GM12878 (cell line): ENCODE data around the gene CAMTA1. TPM values are rescaled to one million over a fixed set of nuclear protein-coding genes. Genes with fewer than 3 reads are reported as not detected.

Experiments used
- CBFB ChIP-seq: IDR thresholded peaks from 2 replicates; pipeline ENCODE4 v1.6.1; 2016; ENCODE audit warnings: antibody characterized with exemption, low read depth
- CEBPZ ChIP-seq: fragments of 150-350 bp; IDR thresholded peaks from 2 replicates; pipeline ENCODE4 v1.6.1; 2016; ENCODE audit warnings: low read depth, low read length
- CHD4 ChIP-seq: fragments of 200-600 bp; sonication (generic); IDR thresholded peaks from 2 replicates; pipeline ENCODE4 v1.6.1; 2016; ENCODE audit warnings: mild to moderate bottlenecking
- CREB1 ChIP-seq: IDR thresholded peaks from 2 replicates; pipeline ENCODE4 v1.6.1; 2012; ENCODE audit warnings: low read depth, mild to moderate bottlenecking, inconsistent platforms
- EED ChIP-seq: sonication (generic); IDR thresholded peaks from 2 replicates; pipeline ENCODE4 v1.6.1; 2016; ENCODE audit warnings: antibody characterized with exemption, low read depth
- IRF4 ChIP-seq: IDR thresholded peaks from 2 replicates; pipeline ENCODE4 v1.6.1; 2011; ENCODE audit warnings: low read depth, low read length
- LARP7 ChIP-seq: fragments of 450-650 bp; IDR thresholded peaks from 2 replicates; pipeline ENCODE4 v1.6.1; 2017; ENCODE audit warnings: mild to moderate bottlenecking
- MAX ChIP-seq: IDR thresholded peaks from 2 replicates; pipeline ENCODE4 v1.6.1; 2012; ENCODE audit warnings: low read depth, low read length, improper control_type of control experiment
- MEF2B ChIP-seq: fragments of 450-650 bp; IDR thresholded peaks from 2 replicates; pipeline ENCODE4 v1.6.1; 2018; ENCODE audit warnings: mild to moderate bottlenecking, moderate library complexity; ENCODE audit not compliant: partially characterized antibody, poor library complexity, severe bottlenecking
- MTA2 ChIP-seq: fragments of 450-650 bp; IDR thresholded peaks from 2 replicates; pipeline ENCODE4 v1.6.1; 2016; ENCODE audit warnings: low read depth, mild to moderate bottlenecking, moderate library complexity
- NFXL1 ChIP-seq: fragments of 450-650 bp; IDR thresholded peaks from 2 replicates; pipeline ENCODE4 v1.6.1; 2017; ENCODE audit warnings: antibody characterized with exemption, mild to moderate bottlenecking, borderline replicate concordance
- NFYB ChIP-seq: IDR thresholded peaks from 2 replicates; pipeline ENCODE4 v1.6.1; 2011; ENCODE audit warnings: low read depth, mild to moderate bottlenecking, low read length, improper control_type of control experiment, moderate library complexity; ENCODE audit not compliant: insufficient read depth
- NKRF ChIP-seq: fragments of 450-650 bp; conservative IDR thresholded peaks from 2 replicates; pipeline ENCODE4 v1.6.1; 2017; ENCODE audit warnings: mild to moderate bottlenecking, moderate library complexity
- PML ChIP-seq: IDR thresholded peaks from 2 replicates; pipeline ENCODE4 v1.6.1; 2012; ENCODE audit warnings: low read length, inconsistent platforms
- RAD51 ChIP-seq: fragments of 450-650 bp; IDR thresholded peaks from 2 replicates; pipeline ENCODE4 v1.6.1; 2016; ENCODE audit warnings: moderate library complexity, mild to moderate bottlenecking, inconsistent platforms
- RBBP5 ChIP-seq: fragments of 200-600 bp; sonication (generic); conservative IDR thresholded peaks from 2 replicates; pipeline ENCODE4 v1.6.1; 2016
- RELA ChIP-seq: fragments of 450-650 bp; IDR thresholded peaks from 2 replicates; pipeline ENCODE4 v1.8.0; 2014; ENCODE audit warnings: borderline replicate concordance; ENCODE audit not compliant: partially characterized antibody
- RUNX3 ChIP-seq: IDR thresholded peaks from 2 replicates; pipeline ENCODE4 v1.6.1; 2012; ENCODE audit warnings: low read length, inconsistent platforms
- SUPT20H ChIP-seq: IDR thresholded peaks from 2 replicates; pipeline ENCODE4 v1.6.1; 2011; ENCODE audit warnings: low read depth, mild to moderate bottlenecking, low read length, moderate library complexity, borderline replicate concordance; ENCODE audit not compliant: control insufficient read depth
- USF1 ChIP-seq: IDR thresholded peaks from 2 replicates; pipeline ENCODE4 v1.6.1; 2011; ENCODE audit warnings: borderline replicate concordance, low read depth, mild to moderate bottlenecking, moderate library complexity, mixed read lengths, low read length; ENCODE audit not compliant: insufficient read depth; ENCODE audit errors: extremely low read length
- ZBTB4 ChIP-seq: fragments of 450-650 bp; formaldehyde crosslinking; IDR thresholded peaks from 2 replicates; pipeline ENCODE4 v1.4.0; 2022; ENCODE audit warnings: mild to moderate bottlenecking, moderate library complexity
- polyA plus RNA-seq, 11 experiments: library from polyadenylated mRNA; depleted of rRNA in 4 of 11; unstranded in 6 of 11; stranded (reverse) in 5 of 11; fragments of >200 nt; fragmentation: Nextera tagmentation in 4 of 11; fragmentation: Illumina TruSeq in 1 of 11; extraction: Ambion mirVana in 4 of 11; extraction: Trizol in 1 of 11; gene quantifications; 1 replicate in 1 of 11; 2 replicates in 10 of 11; pipeline versions ENCODE4 v1.2.1 to v1.2.3, GENCODE V29; 2011 to 2016; ENCODE audit warnings: inconsistent platforms in 2 of 11, missing spikeins in 2 of 11, low read depth in 1 of 11
- total RNA-seq, 4 experiments: library from RNA; depleted of rRNA in 3 of 4; stranded (reverse); fragments of >200 nt in 3 of 4; fragmentation: Illumina TruSeq in 1 of 4; extraction: Trizol in 1 of 4; gene quantifications; 2 replicates each; pipeline versions ENCODE4 v1.2.1 to v1.2.3, GENCODE V29; 2013 to 2021

Gene CAMTA1
- total and polyA plus RNA-seq, 10 of the 15 experiments (the other 5 are each of a cell fraction or from before 2014, with no cell fraction given), result 37.7 to 148 (median 76.4) TPM

GRCh38 chr1:6822530-6823359, 37.5 kb downstream of the CAMTA1 start (continued):
- TF ChIP-seq ZBTB4 (CRISPR knock-in tag) (no peak), RUNX3 (peak; percentile 72), CREB1 (no peak), CEBPZ (no peak), NFYB (no peak), RBBP5 (no peak), NFXL1 (no peak), EED (no peak), MAX (no peak), RELA (no peak), LARP7 (no peak), RAD51 (peak; percentile 81), IRF4 (0 out of 2 replicates have a peak, but pooled peaks have one; percentile 33), USF1 (no peak), CBFB (no peak), MTA2 (peak; percentile 76), CHD4 (no peak), NKRF (no peak), SUPT20H (no peak), PML (no peak), MEF2B (no peak)
